HG03196 (cell line): ENCODE data around the gene MYEOV.

Source experiments
- ATAC-seq: cut with Tn5 transposase; IDR thresholded peaks from one replicate; pipeline ENCODE4 v1.9.1; 2021; ENCODE audit not compliant: unreplicated experiment

The MYEOV gene

DNA sequence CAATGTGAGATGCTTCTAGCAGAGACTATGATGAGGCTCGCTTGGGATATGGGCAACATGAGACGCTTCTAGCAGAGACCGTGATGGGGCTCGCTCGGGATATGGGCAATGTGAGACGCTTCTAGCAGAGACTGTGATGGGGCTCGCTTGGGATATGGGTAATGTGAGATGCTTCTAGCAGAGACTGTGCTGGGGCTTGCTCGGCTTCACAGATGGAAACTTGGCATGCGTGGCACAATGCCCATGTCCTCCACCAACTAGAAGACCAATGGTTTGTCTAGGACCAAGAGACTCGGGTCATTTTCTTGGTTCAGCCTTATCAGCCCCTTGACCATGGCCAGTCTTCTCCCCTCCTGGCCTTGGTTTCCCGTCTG is 7.1 kb downstream of the MYEOV start:
- no peak for ATAC-seq

DNA sequence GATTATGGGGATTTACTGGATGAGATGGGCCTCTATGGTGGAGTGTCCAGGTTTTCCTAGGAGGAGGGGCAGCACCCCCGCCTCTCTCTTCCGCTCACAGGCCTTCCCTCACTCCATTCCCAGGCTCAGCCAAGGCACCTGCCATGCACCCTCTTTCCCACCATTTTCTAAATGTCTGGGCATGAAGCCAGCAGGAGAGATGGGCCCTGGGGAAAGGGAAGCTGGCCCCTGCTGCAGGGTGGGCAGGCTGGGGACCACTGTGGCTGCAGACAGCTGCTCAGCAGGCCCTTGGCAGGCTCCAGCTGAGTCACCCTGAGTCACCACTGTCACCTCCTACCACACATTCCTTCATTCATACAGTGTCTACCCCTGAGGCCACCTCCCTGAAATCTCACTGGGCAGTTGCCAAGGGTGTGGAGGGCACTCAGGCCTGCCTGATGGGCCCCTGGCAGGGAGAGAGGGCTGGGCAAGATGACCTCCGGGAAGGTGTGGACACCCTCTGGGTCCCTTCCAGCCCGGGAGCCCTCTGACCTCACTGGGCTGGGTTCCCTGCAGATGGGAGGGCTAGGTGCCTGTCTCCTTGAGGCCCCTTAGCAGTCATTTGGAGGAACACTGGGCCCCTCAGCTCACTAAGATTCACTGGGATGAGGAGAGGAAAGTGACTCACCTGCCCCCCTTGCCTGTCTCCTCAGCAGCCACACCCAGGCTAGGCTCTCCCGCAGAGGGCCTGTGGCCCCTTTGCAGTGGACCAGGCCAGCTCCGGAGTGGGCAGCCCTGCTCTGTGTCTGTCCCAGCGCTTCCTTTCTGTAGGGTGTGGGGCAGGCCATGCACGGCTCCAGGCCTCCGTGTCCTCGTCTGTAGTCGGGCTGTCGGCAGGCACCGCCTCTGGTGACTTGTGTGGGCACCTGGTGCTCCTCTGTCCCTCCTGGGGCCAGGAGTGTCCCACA is 7.8 kb downstream of the MYEOV start:
- ATAC-seq = no peak

DNA sequence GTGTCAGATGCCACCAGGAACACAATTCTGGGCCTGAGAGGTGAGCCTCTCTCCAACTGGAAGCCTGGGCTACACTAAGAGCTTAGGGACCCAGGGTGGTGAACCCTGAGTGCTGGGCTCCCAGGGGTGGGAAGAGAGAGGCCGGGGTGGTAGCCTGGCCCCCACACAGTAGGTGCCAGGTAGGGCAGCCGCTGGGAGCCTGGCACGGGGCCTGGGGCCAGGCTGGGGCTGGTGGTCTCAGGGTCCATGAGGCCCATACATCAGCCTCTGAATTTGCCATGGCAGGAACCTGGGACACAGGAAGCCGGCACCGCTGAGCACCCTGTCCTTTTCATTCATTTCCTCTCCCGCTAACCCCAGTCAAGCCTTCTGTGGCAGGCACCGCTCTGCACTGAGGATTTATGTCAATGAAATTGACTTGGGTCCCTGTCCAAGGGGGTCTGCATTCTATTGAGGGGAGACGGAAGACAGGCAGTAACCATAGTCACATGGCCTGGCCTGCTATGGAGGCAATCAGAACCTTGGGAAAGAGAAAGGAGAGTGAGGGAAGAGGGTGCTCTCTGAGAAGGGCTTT is 8.6 kb downstream of the MYEOV start:
- no peak for ATAC-seq

DNA sequence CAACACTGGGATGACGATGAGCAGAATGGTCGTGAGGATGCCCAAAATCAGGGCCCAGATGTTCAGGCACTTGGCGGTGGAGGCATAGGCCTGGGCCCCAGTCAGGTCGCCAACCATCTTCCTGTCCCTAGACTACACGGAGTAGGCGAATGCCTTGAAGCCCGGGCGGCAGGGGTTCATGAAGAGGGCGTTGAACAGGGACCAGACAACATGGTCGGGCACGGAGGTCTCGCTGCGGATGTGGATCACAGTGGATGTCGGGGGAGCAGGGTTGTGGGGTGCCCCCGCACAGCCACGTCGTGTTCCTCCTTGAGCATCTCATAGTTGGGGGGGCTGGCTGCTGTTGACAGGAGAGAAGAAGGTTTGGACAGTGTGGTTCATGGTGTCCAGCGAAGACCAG is 9.5 kb downstream of the MYEOV start:
- ATAC-seq = no peak

DNA sequence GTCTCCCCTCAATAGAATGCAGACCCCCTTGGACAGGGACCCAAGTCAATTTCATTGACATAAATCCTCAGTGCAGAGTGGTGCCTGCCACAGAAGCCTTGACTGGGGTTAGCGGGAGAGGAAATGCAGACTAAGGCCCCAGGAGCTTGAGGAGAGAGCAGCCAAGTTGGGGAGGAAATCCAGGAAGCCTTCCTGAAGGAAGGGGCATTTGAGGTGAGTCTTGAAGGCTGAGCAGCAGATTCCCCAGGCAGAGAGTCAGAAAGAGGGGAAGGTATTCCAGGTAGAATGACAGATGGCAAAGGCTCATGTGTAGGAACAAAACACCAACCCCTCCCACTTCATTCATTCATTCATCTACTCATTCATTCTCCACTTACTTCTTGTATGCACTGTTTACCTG is 10.3 kb downstream of the MYEOV start:
- no peak for ATAC-seq

DNA sequence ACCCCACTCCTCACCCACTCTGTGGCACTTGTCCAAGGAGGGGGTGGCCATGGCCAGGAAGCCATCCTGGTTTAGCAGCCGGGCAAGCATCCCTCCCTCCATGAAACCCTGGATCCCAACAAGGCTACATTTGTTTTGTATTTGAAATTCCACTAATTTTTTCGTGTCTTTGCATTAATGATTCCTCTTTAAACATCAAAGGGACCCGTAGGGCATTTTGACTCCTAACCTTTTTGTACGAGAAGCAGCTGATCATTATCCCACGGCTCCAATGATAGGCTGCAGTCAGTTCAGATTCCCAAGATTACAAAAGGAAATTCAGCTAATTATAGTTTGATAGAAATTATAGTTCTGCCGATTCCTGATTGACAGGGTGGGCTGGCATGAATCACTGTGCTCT is 10.7 kb downstream of the MYEOV start:
- ATAC-seq = no peak

DNA sequence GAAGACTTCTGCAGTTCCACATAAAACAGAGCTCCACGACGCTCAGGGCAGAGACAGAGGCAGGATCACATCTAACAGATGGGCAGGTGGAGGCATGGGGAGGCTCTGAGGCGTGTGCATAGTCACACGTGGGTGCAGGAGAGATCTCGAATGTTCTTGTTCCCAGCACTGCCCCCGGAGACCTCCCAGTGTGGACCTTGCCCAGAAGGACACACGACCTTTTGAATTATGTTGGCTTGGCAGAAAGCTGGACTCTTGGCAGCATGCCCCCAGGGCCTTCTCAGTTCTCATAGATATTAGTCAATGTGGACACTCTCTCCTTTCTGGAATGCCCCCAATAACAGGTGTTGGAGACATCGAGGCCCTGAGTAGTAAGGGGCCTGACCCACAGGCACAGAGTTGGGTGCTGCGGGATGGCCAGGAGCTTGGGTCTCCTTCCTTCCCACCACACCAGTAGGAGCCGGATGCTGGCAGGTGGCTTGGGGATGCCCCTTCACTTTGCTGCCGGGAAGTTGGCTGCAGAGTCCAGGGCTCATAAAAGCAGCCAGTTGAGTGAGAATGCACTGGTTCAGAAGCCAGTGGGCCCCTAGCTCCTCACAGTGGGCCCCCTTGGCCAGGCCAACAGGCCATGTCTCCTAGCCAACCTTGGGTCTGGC is 12.1 kb downstream of the MYEOV start:
- no peak for ATAC-seq

DNA sequence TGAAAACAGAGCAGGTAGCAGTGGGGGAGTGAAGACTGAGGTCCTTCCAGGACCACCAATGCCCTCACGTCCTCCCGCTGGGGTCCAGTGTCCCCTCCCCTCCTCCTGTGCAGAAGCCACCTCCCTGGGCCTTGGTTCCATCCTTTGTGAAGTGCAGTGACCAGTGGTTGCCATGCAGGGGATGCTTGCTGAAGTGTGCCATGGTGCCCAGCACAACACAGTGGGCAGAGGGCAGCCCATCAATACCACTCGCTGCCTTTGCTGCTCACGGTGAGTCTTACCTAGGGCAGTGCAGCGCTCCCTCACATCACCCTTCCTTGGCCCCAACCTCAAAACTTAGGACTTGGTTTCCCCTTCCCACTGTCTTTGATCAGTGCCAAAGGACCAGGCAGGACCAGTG is 12.9 kb downstream of the MYEOV start:
- ATAC-seq = no peak

DNA sequence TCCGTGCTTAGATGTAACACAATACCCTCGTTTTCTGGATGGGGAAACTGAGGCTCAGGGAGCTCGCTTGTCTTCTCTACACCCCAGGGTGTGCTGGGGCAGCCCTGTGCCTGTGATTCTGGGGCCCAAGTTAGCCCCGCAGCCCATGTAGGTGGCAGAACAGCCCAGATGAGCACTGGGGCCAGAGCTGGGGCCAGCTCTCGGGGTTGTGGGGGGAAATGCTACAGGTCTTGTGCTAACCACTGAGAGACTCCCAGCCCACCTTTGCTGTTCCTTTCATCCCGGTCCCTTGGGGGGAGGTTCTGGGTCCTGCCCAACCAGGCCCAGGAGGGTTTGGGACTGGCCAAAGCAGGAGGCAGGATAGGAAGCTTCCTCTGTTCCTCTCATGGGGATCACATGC is 13.5 kb downstream of the MYEOV start:
- ATAC-seq = no peak

DNA sequence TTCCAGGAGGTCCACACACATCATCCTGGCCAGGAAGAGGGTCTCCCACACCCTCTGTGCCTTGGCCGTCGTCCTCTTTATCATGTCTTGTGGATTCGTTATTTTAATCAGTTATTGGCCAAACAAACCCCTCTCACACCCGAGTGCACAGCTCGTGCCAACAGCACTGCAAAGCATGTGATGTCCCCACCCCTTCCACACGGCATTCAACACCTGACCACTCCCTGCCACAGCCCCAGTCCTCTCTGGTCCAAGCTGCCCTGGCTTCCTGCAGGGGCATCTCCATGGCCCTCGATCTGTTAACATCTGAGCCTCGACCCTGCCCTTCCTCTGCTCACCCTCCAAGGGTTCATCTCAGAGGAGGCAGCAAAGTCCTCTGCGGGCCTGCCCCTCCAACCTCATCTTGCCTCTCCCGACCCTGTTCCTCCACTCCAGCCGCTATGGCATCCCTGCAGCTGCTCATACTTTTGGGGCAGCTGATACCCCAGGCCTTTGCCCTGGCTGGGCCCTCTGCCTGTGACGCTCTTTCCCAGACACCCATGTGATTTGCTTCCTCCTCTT is 14.0 kb downstream of the MYEOV start:
- no peak for ATAC-seq

DNA sequence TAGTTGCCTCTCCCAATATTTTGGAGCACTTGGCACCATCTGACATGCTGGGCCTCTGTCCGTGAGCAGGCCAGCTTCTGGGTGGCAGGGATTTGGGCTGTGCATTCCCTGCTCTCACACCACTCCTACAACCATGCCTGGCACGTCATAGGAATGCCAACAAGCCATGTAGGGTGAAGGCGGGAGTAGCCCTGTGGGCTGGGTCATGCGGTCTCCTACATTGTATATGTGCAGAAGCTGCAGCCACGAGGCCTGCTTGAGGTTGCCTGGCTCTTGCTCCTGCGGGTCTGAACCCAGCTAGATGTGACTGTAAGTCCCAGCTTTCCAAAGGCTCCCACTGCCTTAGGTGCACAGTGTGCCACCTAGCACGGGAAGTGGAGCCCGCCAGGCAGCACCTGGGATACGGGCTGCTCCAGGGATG is 14.5 kb downstream of the MYEOV start:
- no peak for ATAC-seq

DNA sequence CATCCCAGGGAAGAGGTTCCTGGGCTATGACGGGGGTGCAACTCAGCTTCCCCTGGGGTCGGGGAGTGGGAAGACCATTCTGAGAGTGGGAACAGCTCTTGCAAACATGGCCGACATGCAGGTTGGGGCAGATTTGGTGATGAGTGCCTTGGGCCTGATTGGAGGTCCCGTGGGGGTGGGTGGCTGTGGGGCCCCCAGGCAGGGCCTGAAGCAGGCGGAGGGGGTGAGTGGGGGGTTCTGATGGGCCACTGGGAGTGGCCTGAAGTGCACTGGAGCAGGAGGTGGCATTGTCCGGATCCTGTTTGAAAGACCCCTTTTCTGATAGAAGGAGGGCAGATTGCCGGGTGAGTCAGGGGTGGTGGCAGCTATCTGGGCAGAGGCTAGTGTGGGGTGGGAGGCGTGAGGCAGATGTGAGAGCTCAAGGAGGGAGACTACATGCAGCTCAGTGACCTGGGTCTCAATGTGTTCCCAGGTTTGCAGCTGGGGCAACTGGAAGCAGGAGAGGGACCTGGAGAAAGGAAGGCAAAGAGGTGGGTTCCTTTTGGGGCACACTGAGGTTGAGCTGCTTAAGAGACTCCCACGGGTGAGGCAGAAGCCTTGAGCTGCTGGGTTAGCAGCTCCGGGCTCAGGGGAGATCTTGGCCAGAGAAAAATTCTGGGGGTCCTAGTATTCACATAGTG is 15.1 kb downstream of the MYEOV start:
- no peak for ATAC-seq

DNA sequence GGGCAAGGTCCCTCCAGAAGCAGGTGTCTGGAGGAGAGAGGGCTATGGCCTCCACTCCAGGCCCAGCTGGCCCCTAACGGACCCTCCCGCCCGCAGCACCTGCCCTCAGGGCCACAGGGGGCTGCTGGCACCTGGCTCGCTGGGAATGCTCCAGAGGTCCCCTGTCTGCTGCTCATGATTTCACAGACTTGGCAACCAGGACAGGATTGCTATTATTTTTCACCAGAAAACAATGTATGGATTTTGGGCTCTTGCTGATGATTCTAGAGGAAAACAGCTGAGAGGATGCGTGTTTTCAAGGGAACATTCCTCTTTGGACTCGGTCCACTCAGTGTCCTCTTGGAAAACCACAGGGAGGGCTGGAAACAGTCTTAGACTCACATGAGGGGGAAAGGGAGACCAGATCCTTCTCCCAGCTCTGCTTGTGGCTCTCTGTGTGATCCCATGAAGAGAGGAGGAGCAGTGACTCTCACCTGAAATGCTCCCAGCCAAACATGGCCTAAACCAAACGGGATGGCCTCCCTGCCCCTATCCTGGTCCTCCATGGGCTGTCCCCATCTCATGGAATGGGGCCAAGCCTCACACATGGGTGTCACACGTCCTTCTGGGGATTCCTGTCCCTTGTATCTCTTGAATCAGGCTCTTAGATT is 15.8 kb downstream of the MYEOV start:
- ATAC-seq = no peak

DNA sequence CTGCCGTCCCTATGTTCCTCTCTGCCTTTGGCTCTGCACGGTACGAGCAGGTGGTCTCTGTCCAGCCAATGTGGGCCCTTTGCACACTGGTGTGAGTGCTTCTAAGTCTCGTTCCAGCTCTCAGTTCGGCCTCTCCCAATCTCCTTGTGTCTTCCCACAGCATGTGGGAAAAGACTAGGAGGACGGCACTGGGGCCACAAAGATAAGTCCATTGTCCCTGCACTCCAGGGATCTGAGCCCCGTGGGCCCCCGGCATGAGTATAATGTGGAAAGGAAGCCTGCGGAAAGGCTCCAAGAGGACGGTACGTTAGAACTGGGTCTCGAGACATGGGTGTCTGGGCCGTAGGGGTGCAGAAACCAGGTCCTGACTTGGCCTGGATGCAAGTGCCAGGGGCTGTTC is 16.4 kb downstream of the MYEOV start:
- ATAC-seq = no peak

DNA sequence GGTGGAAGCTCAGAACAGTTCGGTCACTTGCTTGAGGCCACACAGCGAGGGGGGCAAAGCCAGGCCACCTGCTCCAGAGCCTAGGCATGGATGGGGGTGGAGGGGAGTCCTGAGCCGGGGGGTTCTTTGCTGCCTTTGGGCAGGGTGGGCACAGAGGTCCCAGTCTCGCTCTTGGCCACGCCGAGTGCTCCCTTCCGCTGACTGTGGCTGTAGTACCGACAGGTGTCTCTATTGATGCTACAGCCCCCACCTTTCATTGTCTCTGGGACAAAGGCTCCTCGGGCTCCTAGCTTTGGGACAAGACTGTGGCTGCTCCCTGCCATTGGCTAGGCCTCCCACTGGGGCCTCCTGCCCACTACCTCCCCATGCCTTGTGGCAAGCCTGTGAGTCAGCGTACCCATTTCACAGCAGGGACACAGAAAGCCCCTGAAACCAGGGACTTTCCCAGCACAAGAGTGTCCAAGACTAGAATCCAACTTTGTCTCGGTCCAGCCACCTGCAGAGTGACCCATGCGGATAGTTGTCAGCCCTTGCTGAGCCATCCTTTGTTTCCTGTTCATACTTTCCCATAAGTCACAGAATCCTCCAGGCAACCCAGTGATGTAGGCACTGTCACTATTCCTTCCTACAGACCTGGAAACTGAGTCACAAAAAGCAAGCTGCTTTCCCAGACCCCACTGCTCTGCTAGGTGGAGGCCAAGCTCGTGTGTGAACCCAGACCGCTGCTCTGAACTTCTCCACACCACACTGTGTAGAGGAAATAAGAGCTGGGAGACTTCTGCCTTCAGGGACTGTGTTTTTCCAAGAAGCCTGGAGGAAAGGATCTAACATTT is 17.2 kb downstream of the MYEOV start:
- no peak for ATAC-seq

DNA sequence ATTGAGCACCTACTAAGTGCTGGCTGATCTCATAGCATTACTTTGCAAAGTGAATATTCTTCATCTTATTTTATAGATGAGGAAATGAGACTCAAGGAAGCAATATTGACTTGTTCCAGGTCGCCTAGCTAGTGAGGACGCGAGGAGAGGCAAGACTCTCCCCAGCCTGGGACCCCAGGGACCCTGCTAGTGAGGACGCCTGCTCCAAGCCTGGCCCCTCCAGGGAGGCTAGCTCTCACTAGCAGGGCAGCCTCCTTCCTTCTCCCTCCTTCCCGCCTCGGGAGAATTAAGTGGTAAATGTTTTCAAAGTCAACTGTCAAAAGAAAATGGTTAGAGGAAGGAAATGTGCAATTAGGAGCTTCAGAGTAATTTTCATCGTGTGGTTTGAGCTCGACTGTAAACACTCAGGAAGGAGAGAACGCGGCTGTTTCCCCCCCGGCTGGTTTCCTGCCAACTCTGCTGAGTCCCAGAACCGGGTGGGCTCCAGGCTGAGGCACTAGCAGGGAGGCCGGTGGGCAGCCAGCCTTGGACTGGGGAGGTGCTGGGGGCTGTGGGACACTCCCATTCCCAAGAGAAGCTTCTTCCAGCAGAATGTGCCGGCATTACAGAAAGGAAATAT is 17.9 kb downstream of the MYEOV start:
- ATAC-seq = no peak

DNA sequence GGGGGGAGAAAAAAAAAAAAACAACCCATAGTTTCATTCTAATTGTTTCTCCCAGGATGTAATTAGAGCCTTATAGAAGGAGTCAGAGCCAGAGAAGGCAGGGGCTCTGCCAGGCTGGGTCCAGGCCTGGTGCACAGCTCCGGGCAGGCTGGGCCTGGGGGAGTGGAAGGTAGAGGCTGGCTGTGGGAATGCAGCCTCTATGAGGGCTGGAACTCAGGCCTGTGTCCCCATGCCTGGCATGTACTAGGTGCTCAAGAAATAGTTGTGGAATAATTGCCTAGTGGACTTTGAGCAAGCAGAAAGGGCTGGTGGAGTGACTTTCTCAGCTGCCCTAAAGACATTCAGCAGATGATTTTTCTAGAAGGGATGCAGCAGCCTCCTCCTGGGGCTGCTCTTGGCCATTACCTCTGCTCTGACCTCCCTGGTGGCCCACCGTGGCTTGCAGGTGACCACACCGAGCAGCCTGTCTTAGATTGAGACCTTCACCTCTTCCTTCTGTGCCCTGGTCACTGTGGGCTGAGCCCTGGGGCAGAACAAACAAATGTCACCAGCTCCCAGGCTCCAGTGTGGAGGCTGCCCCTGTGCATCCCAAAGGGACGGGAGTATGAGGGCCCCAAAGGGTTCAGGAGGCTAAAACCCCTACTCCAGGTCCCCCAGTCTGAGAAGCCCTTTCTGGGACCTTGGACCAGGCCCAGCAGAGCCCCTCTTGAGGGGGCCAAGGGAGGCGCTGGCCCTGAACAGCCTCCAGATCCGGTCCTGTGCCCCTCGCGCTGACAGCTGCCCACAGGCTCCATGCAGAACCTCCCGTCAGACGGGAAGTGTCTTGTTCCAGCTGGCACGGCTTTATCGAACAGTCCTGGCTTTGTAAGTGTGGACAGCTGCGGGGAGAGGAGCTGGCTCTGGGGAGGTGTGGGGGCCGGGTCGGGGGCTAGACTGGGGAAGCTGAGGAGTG is 18.8 kb downstream of the MYEOV start:
- no peak for ATAC-seq

DNA sequence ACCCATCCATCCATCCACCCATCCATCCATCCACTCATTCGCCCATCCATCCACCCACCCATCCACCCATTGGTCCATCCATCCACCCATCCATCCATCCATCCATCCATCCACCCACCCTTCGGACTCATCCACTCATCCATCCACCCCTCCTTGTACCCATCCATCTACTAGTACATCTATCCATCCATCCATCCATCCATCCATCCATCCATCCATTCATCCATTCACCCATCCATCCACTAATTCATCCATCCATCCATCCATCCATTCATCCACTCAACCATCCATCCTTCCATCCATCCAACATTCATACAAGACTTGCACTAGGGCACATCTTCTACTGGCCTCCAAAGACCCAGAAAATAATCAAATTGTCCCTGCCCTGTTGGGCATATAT is 20.0 kb downstream of the MYEOV start:
- no peak for ATAC-seq
